Measurements from ENCODE around the gene IL7R.

DNA sequence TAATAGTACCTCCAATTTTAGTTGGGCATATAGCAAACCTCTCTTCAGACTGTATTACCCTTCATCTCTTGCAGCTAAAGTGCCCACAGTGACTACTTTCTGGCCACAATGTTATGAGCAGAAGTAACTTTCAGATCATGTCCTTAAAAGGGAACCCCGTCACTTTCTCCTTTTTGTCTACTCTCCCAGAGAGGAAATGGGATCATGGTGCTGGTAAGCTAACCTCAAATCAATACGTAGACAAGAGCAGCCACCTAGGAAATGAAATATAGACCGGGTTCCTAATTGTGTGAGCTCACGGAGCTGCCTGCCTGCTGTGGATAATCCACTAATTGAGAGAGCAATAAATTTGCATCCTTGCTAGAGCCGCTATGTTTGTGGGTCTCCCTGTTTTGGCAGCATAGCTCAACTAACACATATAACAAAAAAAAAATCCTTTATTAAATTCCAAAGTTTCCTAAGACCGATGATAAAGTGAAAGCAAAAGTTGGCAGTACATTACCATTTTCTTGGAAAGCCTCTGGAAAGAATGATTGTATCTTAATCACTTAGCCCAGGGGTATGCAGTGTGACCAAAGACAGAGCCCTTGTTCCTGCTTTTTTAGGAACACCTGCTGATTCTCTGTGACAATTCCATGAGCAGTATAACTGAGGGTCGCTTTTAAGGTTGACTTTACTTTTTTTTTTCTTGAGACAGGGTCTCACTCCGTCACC lies 5.6 kb upstream of the IL7R start:
- TF ChIP-seq, protein P1, sequence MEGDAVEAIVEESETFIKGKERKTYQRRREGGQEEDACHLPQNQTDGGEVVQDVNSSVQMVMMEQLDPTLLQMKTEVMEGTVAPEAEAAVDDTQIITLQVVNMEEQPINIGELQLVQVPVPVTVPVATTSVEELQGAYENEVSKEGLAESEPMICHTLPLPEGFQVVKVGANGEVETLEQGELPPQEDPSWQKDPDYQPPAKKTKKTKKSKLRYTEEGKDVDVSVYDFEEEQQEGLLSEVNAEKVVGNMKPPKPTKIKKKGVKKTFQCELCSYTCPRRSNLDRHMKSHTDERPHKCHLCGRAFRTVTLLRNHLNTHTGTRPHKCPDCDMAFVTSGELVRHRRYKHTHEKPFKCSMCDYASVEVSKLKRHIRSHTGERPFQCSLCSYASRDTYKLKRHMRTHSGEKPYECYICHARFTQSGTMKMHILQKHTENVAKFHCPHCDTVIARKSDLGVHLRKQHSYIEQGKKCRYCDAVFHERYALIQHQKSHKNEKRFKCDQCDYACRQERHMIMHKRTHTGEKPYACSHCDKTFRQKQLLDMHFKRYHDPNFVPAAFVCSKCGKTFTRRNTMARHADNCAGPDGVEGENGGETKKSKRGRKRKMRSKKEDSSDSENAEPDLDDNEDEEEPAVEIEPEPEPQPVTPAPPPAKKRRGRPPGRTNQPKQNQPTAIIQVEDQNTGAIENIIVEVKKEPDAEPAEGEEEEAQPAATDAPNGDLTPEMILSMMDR (conservative IDR thresholded peaks at IDR 0.05; ENCODE audit: low read depth, low read length) = no peak
- TF ChIP-seq EZH2 (IDR thresholded peaks at IDR 0.05; ENCODE audit: borderline replicate concordance, low read depth, low read length, poor library complexity, severe bottlenecking) = no peak
